OCI-LY7 (cell line): ENCODE measurements around the gene SRGN.

Experiments used
- CTCF ChIP-seq: fragments of 200-600 bp; sonication (generic); conservative IDR thresholded peaks from 2 replicates; pipeline ENCODE4 v1.5.1; 2014; ENCODE audit warnings: mild to moderate bottlenecking, antibody characterized with exemption, low read length, moderate library complexity, mixed read lengths
- EZH2phosphoT487 ChIP-seq: fragments of 200-600 bp; sonication (generic); IDR thresholded peaks from 2 replicates; pipeline ENCODE4 v1.6.1; 2018; ENCODE audit warnings: low read depth, borderline replicate concordance, mild to moderate bottlenecking, mixed run types, antibody characterized with exemption, low read length, moderate library complexity, mixed read lengths

DNA sequence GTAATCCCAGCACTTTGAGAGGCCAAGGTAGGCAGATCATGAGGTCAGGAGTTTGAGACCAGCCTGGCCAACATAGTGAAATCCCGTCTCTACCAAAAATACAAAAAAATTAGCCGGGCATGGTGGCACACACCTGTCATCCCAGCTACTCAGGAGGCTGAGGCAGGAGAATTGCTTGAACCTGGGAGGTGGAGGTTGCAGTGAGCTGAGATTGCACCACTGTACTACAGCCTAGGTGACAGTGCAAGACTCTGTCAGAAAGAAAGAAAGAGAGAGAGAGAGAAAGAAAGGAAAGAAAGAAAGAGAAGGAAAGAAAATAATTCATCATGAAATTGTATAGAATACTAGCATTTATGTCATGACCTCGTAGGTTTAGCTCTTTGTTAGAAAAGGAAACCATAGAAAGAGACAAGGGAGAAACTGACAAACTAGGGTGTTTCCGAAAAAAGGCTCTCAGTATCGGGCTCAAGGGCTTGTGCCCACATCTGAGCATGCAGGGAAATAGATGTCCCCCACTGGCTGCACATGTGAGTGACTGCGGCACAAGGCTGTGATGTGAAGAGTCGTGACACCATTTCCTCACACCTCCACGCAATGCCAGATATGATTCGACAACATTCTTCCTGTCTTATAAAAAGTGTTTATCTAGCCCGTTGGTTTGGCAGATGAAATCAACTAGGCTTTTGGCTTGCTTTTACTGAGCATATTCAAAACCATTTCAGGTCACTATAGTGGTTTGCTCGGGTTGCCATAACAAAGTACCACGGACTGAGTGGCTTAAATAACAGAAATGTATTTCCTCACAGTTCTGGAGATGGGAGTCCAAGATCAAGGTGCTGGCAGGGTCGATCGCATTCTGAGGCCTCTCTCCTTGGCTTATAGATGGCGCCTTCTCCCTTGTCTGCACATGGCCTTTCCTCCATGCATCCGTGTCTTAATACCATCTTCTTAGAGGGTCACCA, 2.0 kb downstream of the SRGN start:
- TF ChIP-seq CTCF (no peak), EZH2phosphoT487 (no peak)
